MCF 10A (cell line): Measurements from ENCODE around the gene RBP3. TPM values are rescaled to one million over a fixed set of nuclear protein-coding genes. Genes with fewer than 3 reads are reported as not detected.

Experiments used
- BruUV-seq: library from RNA; stranded (reverse); fragments of 400-500 nt; replicated peaks from 2 replicates; lab custom pipeline; 2021; lab: Mats Ljungman, UMichigan
- CTCF ChIA-PET: fragments of 300-600 bp; sonication (Branson Sonifier 250); formaldehyde crosslinking; extraction: SDS; loops from one replicate; lab custom pipeline; 2021; ENCODE audit warnings: antibody characterized with exemption, inconsistent platforms; lab: Yijun Ruan, JAX
- POLR2A ChIA-PET: fragments of 300-600, 350-650 bp; sonication (Branson Sonifier 250); formaldehyde crosslinking; extraction: SDS; loops from one replicate; lab custom pipeline; 2020; ENCODE audit warnings: antibody characterized with exemption, inconsistent platforms; lab: Yijun Ruan, JAX
- DNase-seq: peaks from one replicate; pipeline ENCODE4 v3.0.0-alpha.2; 2018; ENCODE audit not compliant: unreplicated experiment
- H3K27ac Mint-ChIP-seq: one replicate; pipeline ENCODE4 v1.8.0; 2022; ENCODE audit warnings: mild to moderate bottlenecking, low read depth, mixed read lengths; ENCODE audit not compliant: unreplicated experiment
- H3K27me3 Mint-ChIP-seq: one replicate; pipeline ENCODE4 v1.8.0; 2022; ENCODE audit warnings: mixed read lengths; ENCODE audit not compliant: insufficient read depth, unreplicated experiment
- H3K36me3 Mint-ChIP-seq: one replicate; pipeline ENCODE4 v1.8.0; 2022; ENCODE audit warnings: mild to moderate bottlenecking, moderate library complexity, mixed read lengths; ENCODE audit not compliant: insufficient read depth, unreplicated experiment
- H3K4me1 Mint-ChIP-seq: one replicate; pipeline ENCODE4 v1.8.0; 2022; ENCODE audit warnings: mixed read lengths; ENCODE audit not compliant: insufficient read depth, unreplicated experiment
- H3K4me3 Mint-ChIP-seq: one replicate; pipeline ENCODE4 v1.8.0; 2022; ENCODE audit warnings: mild to moderate bottlenecking, moderate library complexity, mixed read lengths; ENCODE audit not compliant: unreplicated experiment
- H3K9me3 Mint-ChIP-seq: one replicate; pipeline ENCODE4 v1.8.0; 2022; ENCODE audit warnings: mixed read lengths; ENCODE audit not compliant: unreplicated experiment
- CTCF ChIP-seq: fragments of 200-600 bp; IDR thresholded peaks from one replicate; pipeline ENCODE4 v1.8.0; 2022; ENCODE audit warnings: antibody characterized with exemption, mild to moderate bottlenecking; ENCODE audit not compliant: unreplicated experiment
- intact Hi-C: fragments of 100-400 bp; cut with micrococcal nuclease; formaldehyde crosslinking; loops from 2 replicates; pipeline ENCODE4 v1.14.1; 2022
- total RNA-seq: library from RNA; stranded (reverse); gene quantifications from 2 replicates; pipeline ENCODE4 v1.2.3, GENCODE V29; 2022

The RBP3 gene
- total RNA-seq, 1 experiment from 2014 or later = not detected

- Mint-ChIP-seq H3K4me1 (no peaks in the 10 kb centered on the region), H3K27ac (no peak overlapping the region), H3K27me3 (peaks cover 52% of the 10 kb centered on the region), H3K36me3 (no peaks in the 10 kb centered on the region), H3K4me3 (no peak overlapping the region), H3K9me3 (no peaks in the 10 kb centered on the region)
- CTCF ChIA-PET = interaction anchor here (0.8 to 2.1 kb wide), 3 partner anchors 11 to 308 kb away, joined by 3 to 9 read pairs (median 6); no protein-coding TSS in a partner anchor
- POLR2A ChIA-PET = interaction anchor here (1.0 kb wide), 1 partner anchor 8 kb away, joined by 4 read pairs; no protein-coding TSS in a partner anchor
- TF ChIP-seq CTCF = no peak
- intact Hi-C loops = no loop called here
- no peak for DNase-seq
- no TSS peak for BruUV-seq
Observed at GRCh38 chr10:47332946-47333345, 15.2 kb upstream of the RBP3 start.

DNA sequence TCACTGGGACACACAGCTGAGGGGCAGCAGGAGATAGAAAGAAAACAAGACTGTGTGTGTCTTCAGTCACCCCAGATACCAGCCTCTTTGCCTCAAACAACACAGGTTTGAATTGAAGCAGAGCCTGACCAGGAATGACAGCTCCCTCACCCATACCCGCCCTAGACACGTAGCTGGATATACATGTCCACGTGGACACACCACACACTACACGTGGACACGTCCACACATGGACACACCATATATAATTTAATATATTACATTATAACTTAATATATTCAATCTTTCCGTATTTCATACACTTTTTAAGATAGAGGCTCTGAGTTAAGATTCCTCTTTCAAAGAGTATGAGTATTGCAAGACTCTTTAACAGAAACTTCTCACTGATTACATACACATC is 14.6 kb upstream of the RBP3 start:
- H3K27ac Mint-ChIP-seq = no peak overlapping the region
- POLR2A ChIA-PET = interaction anchor here (1.0 kb wide), 1 partner anchor 9 kb away, joined by 4 read pairs; no protein-coding TSS in a partner anchor
- H3K9me3 Mint-ChIP-seq = no peaks in the 10 kb centered on the region
- H3K27me3 Mint-ChIP-seq = peaks cover 58% of the 10 kb centered on the region
- no peak for TF ChIP-seq CTCF
- DNase-seq = no peak
- CTCF ChIA-PET = interaction anchor here (0.8 kb wide), 1 partner anchor 10 kb away, joined by 3 read pairs; no protein-coding TSS in a partner anchor
- no peaks in the 10 kb centered on the region for H3K4me1 Mint-ChIP-seq
- no peaks in the 10 kb centered on the region for H3K36me3 Mint-ChIP-seq
- BruUV-seq = no TSS peak
- intact Hi-C loops = no loop called here
- H3K4me3 Mint-ChIP-seq = no peak overlapping the region

- POLR2A ChIA-PET = no interaction called here
- Mint-ChIP-seq H3K9me3 (no peaks in the 10 kb centered on the region), H3K27ac (no peak overlapping the region), H3K4me1 (no peaks in the 10 kb centered on the region), H3K36me3 (no peaks in the 10 kb centered on the region), H3K4me3 (no peak overlapping the region), H3K27me3 (peaks cover 69% of the 10 kb centered on the region)
- no peak for TF ChIP-seq CTCF
- CTCF ChIA-PET = interaction anchor here (0.6 kb wide), 1 partner anchor 345 kb away, joined by 3 read pairs; no protein-coding TSS in a partner anchor
- DNase-seq = no peak
- intact Hi-C loops = no loop called here
- no TSS peak for BruUV-seq
Observed at GRCh38 chr10:47334466-47335295, 13.5 kb upstream of the RBP3 start.

DNA sequence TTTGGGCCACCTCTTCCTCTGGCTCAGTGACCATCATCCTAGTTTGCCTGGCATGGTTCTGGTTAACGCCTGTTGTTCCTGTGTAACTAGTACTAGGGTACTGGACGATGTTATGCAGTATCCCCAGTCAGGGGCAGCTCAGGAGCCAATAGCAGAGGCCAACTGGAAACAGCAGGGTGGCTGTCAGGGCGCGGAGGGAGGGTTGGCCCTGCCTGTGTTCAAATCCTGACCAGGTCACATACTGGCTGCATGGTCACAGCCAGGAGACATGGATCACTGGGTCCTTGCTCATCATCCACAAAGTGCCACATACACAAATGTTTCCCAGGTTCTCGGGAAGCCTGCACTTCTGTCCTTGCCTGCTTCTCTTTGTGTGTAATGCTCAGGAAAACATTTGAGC is 12.3 kb upstream of the RBP3 start:
- no peak for TF ChIP-seq CTCF
- intact Hi-C loops = no loop called here
- no peak overlapping the region for H3K4me3 Mint-ChIP-seq
- H3K36me3 Mint-ChIP-seq = no peaks in the 10 kb centered on the region
- no peak overlapping the region for H3K27ac Mint-ChIP-seq
- CTCF ChIA-PET = no interaction called here
- no peak for DNase-seq
- POLR2A ChIA-PET = no interaction called here
- BruUV-seq = no TSS peak
- peaks cover 80% of the 10 kb centered on the region for H3K27me3 Mint-ChIP-seq
- no peaks in the 10 kb centered on the region for H3K4me1 Mint-ChIP-seq
- no peaks in the 10 kb centered on the region for H3K9me3 Mint-ChIP-seq
